ENCODE results near the gene PER1.
A peak's percentile ranks its signal among the peaks of the same experiment; 100 is the strongest.

PER1 gene

GRCh38 chr17:8141045-8141444 is 11.2 kb downstream of the PER1 start:
- Histone ChIP-seq H3K79me2 (ENCODE audit: insufficient read depth, low read length) (no peaks in the 10 kb centered on the region), H3K9ac (ENCODE audit: low read length) (no peak overlapping the region), H3K4me2 (ENCODE audit: low read depth, low read length, poor library complexity, severe bottlenecking) (no peak overlapping the region), H3F3A (ENCODE audit: insufficient read depth) (peaks cover 4% of the 10 kb centered on the region; the same call in 1 of the 2 replicates), H3K36me3 (ENCODE audit: low read length) (no peaks in the 10 kb centered on the region), H3K9me3 (ENCODE audit: insufficient read depth, low read length) (no peaks in the 10 kb centered on the region), H2AFZ (ENCODE audit: low read depth, low read length, severe bottlenecking) (no peak overlapping the region), H3K27ac (ENCODE audit: low read depth, low read length) (no peak overlapping the region), H3K9me2 (replicated peaks; ENCODE audit: insufficient read depth, low read length) (no peaks in the 10 kb centered on the region), H3K27me3 (ENCODE audit: low read length) (no peaks in the 10 kb centered on the region), H4K20me1 (ENCODE audit: low read depth, low read length) (no peaks in the 10 kb centered on the region), H3K4me3 (ENCODE audit: insufficient read depth, low read length, poor library complexity, severe bottlenecking) (no peak overlapping the region)
- TF ChIP-seq CTCF (IDR thresholded peaks at IDR 0.05; ENCODE audit: insufficient read depth, low read length, poor library complexity, severe bottlenecking), result no peak
- TF ChIP-seq EZH2phosphoT487 (conservative IDR thresholded peaks at IDR 0.05; ENCODE audit: low read length), result no peak

- Histone ChIP-seq H3K4me2 (ENCODE audit: low read depth, low read length, poor library complexity, severe bottlenecking) (no peak overlapping the region), H3K27me3 (ENCODE audit: low read length) (no peaks in the 10 kb centered on the region), H3K79me2 (ENCODE audit: insufficient read depth, low read length) (no peaks in the 10 kb centered on the region), H3K27ac (ENCODE audit: low read depth, low read length) (no peak overlapping the region), H4K20me1 (ENCODE audit: low read depth, low read length) (no peaks in the 10 kb centered on the region), H2AFZ (ENCODE audit: low read depth, low read length, severe bottlenecking) (no peak overlapping the region), H3K36me3 (ENCODE audit: low read length) (no peaks in the 10 kb centered on the region), H3K9me2 (replicated peaks; ENCODE audit: insufficient read depth, low read length) (no peaks in the 10 kb centered on the region), H3F3A (ENCODE audit: insufficient read depth) (peaks cover 4% of the 10 kb centered on the region; the same call in 1 of the 2 replicates), H3K9me3 (ENCODE audit: insufficient read depth, low read length) (no peaks in the 10 kb centered on the region), H3K4me3 (ENCODE audit: insufficient read depth, low read length, poor library complexity, severe bottlenecking) (no peak overlapping the region), H3K9ac (ENCODE audit: low read length) (no peak overlapping the region)
- TF ChIP-seq EZH2phosphoT487 (conservative IDR thresholded peaks at IDR 0.05; ENCODE audit: low read length), result no peak
- TF ChIP-seq CTCF (IDR thresholded peaks at IDR 0.05; ENCODE audit: insufficient read depth, low read length, poor library complexity, severe bottlenecking), result no peak
Observed at GRCh38 chr17:8140065-8141029, 11.9 kb downstream of the PER1 start.

- peak overlapping the region; percentile 83 for H3K4me2 ChIP-seq (ENCODE audit: low read depth, low read length, poor library complexity, severe bottlenecking)
- no peaks in the 10 kb centered on the region for H4K20me1 ChIP-seq (ENCODE audit: low read depth, low read length)
- peak overlapping the region; percentile 71 for H3K4me3 ChIP-seq (ENCODE audit: insufficient read depth, low read length, poor library complexity, severe bottlenecking)
- no peaks in the 10 kb centered on the region for H3K27me3 ChIP-seq (ENCODE audit: low read length)
- no peaks in the 10 kb centered on the region for H3K36me3 ChIP-seq (ENCODE audit: low read length)
- no peak for TF ChIP-seq EZH2phosphoT487 (conservative IDR thresholded peaks at IDR 0.05; ENCODE audit: low read length)
- TF ChIP-seq CTCF (IDR thresholded peaks at IDR 0.05; ENCODE audit: insufficient read depth, low read length, poor library complexity, severe bottlenecking), result peak; percentile 80
- peak overlapping the region; percentile 68 for H3K9ac ChIP-seq (ENCODE audit: low read length)
- no peaks in the 10 kb centered on the region for H3K9me2 ChIP-seq (replicated peaks; ENCODE audit: insufficient read depth, low read length)
- peaks cover 4% of the 10 kb centered on the region; the same call in 1 of the 2 replicates for H3F3A ChIP-seq (ENCODE audit: insufficient read depth)
- peak overlapping the region; percentile 95 for H2AFZ ChIP-seq (ENCODE audit: low read depth, low read length, severe bottlenecking)
- H3K27ac ChIP-seq (ENCODE audit: low read depth, low read length), result peak overlapping the region; percentile 76
- no peaks in the 10 kb centered on the region for H3K9me3 ChIP-seq (ENCODE audit: insufficient read depth, low read length)
- H3K79me2 ChIP-seq (ENCODE audit: insufficient read depth, low read length), result no peaks in the 10 kb centered on the region
Observed at GRCh38 chr17:8138672-8139371, 13.4 kb downstream of the PER1 start.
